Esophagus squamous epithelium (tissue), 5 donors: ENCODE data around the gene REPS2. TPM values are rescaled to one million over a fixed set of nuclear protein-coding genes. Genes with fewer than 3 reads are reported as not detected.

ENCODE experiments used
- DNase-seq: peaks from one replicate; lab custom pipeline; 2025; lab: John Stamatoyannopoulos, UW
- H3K27ac ChIP-seq, 4 donors: fragments of 200-600 bp; sonication (generic); one replicate each; pipeline ENCODE4 v1.5.1; 2016 to 2019; ENCODE audit warnings: mild to moderate bottlenecking in 1 of 4
- H3K27me3 ChIP-seq, 4 donors: fragments of 200-600 bp; sonication (generic); 1 replicate in 3 of 4; 2 replicates in 1 of 4; pipeline versions ENCODE4 v1.5.1 to v1.6.0; 2017 to 2021; ENCODE audit warnings: antibody characterized with exemption in 1 of 4
- H3K36me3 ChIP-seq, 3 donors: fragments of 200-600 bp; sonication (generic); one replicate each; pipeline ENCODE4 v1.5.1; 2016 to 2019
- H3K4me1 ChIP-seq, 3 donors: fragments of 200-600 bp; sonication (generic); one replicate each; pipeline ENCODE4 v1.5.1; 2017 to 2019
- H3K4me3 ChIP-seq, 4 donors: fragments of 200-600 bp; sonication (generic); 1 replicate in 3 of 4; 2 replicates in 1 of 4; pipeline ENCODE4 v1.5.1; 2016 to 2019; ENCODE audit warnings: mild to moderate bottlenecking in 2 of 4, moderate library complexity in 1 of 4
- H3K9me3 ChIP-seq, 3 donors: fragments of 200-600 bp; sonication (generic); one replicate each; pipeline ENCODE4 v1.5.1; 2016 to 2019
- CTCF ChIP-seq, 6 experiments: fragments of 450-650 bp in 4 of 6; fragments of 200-600 bp in 2 of 6; sonication (generic) in 2 of 6; IDR thresholded peaks; one replicate each; pipeline ENCODE4 v1.5.1; 2016 to 2019; ENCODE audit warnings: antibody characterized with exemption in 6 of 6, mild to moderate bottlenecking in 4 of 6, moderate library complexity in 4 of 6
- POLR2A ChIP-seq, 4 donors: fragments of 450-650 bp; IDR thresholded peaks; one replicate each; pipeline ENCODE4 v1.6.1; 2017; ENCODE audit warnings: antibody characterized with exemption in 4 of 4, mild to moderate bottlenecking in 4 of 4, moderate library complexity in 3 of 4
- WGBS, 2 donors: methylation state at CpG; one replicate each; pipeline ENCODE4 v1.1.5; 2018; 5-methylcytosine and 5-hydroxymethylcytosine counted together
- intact Hi-C: fragments of 100-400 bp; cut with DNase I; formaldehyde crosslinking; loops from one replicate; pipeline ENCODE4 v1.15.0; 2022
- total RNA-seq, 4 donors: library from RNA; depleted of rRNA; stranded (reverse); fragments of >200 nt; gene quantifications; one replicate each; pipeline ENCODE4 v1.1.0, GENCODE V29; 2016
- donor health status: DM: yes; HTN: yes; CAD: no.

Gene REPS2
- total RNA-seq = 10 to 100 TPM in 1 of 4 donors, 1 to 10 TPM in 1, under 1 TPM in 2; 0.97 to 12.8 (median 3.0) TPM

DNA sequence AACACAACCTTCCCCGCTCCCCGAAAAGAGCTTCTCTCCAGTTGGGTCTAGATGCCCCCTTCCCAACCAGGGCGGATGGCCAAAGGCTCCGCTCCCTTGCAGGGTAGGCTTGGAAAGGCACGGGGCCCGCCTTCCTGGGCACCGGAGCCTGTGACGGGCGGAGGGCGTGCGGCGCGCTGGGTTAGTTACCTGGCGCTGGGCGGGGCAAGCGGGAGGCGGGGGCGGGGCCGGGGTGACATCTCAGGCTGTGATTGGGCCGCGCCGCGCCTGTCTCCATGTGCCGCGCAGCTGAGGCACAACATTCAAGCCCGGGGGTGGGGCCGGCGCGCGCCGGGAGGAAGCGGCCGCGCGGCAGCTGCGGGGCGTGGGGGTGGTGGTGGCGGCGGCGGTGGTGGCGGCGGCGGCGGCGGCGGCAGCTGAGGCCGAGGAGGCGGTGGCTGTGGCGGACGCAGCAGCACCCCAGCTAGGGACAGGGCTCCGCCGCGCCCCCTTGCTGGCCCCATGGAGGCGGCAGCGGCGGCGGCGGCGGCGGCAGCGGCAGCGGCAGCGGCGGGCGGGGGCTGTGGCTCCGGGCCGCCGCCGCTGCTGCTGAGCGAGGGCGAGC is at the start of gene REPS2:
Gene REPS2 (plus strand): TSS at position 298 of the 604 bp plus-strand sequence. CDS start 204 bp downstream, at position 502.
- intact Hi-C loops = no loop called here
- WGBS, 2 donors = 60% methylated on average over 1 of the region's 71 CpGs; no CpG with 5 or more reads in 1 of the 2 donors
- H3K4me1 ChIP-seq = peaks cover 0 to 12% (median 0%) of the 10 kb centered on the region in 3 donors
- peak within 1 kb of the TSS in 3 of 4 donors; percentile 52 to 70 (median 66) for H3K27ac ChIP-seq
- H3K36me3 ChIP-seq = no peaks in the 10 kb centered on the region
- H3K27me3 ChIP-seq = no peaks in the 10 kb centered on the region
- no peak for TF ChIP-seq POLR2A (IDR thresholded peaks at IDR 0.05)
- TF ChIP-seq CTCF (IDR thresholded peaks at IDR 0.05) = no peak
- no peaks in the 10 kb centered on the region for H3K9me3 ChIP-seq
- peak; percentile 32 for DNase-seq
- peak within 1 kb of the TSS; percentile 49 to 76 (median 58) for H3K4me3 ChIP-seq

DNA sequence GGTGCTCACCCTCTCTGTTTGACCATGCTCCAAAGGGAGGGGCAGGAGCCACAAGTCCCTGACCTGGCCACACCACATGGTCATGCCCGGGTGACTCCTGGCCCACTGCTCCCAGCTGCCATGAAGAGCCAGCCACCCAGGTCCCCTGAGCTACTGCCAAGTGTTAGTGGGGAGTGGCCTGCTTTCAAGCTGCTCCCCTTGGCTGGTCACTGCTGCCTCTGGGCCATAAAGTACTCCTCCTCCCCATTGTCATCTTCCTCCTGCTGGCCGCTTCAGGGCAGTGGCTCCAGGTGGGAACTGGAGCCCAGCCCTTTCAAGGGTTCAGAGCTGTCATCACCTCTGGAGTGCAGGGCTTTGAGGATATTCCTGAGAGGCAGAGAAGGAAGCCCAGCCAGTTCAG is 49.0 kb upstream of the REPS2 start:
- no peak for DNase-seq
- intact Hi-C loops = no loop called here
- whole genome bisulfite sequencing, 2 donors = no CpG with 5 or more reads among the region's 2 CpGs
- no peaks in the 10 kb centered on the region for H3K9me3 ChIP-seq
- no peak overlapping the region for H3K27ac ChIP-seq
- H3K4me3 ChIP-seq = no peak overlapping the region
- H3K36me3 ChIP-seq = no peaks in the 10 kb centered on the region
- peaks cover 0 to 3% (median 0%) of the 10 kb centered on the region in 3 donors for H3K4me1 ChIP-seq
- TF ChIP-seq CTCF (IDR thresholded peaks at IDR 0.05) = no peak
- TF ChIP-seq POLR2A (IDR thresholded peaks at IDR 0.05) = no peak
- H3K27me3 ChIP-seq = no peaks in the 10 kb centered on the region

DNA sequence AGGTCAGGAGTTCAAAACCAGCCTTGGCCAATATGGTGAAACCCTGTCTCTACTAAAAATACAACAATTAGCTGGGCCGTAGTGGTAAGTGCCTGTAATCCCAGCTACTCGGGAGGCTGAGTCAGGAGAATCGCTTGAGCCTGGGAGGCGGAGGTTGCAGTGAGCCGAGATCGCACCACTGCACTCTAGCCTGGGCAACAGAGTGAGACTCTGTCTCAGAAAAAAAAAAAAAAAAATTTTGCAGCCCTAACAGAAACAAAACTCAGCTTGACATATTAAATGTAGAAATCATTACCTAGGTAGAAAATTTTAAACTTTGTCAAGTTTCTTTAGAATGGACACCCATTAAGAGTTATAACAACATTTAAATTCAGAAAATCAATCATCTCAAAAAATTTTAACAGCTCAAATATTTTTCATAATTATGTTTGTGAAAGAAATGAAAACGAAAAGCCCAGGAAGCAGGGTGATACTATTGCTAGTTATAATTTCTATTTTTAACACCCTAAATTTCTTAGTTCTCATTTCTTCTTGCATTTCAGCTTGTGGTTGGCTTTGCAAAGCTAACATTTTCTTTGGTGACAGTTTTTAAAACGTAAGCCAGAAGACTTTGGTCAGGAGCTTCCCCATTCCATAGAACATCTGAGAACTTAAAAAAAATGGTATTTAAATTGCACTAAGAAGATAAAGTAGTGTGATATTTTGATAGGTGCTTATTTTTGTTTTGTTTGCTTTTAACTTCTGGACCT is 43.0 kb upstream of the REPS2 start:
- Histone ChIP-seq H3K4me3 (no peak overlapping the region), H3K4me1 (no peaks in the 10 kb centered on the region), H3K27me3 (no peaks in the 10 kb centered on the region), H3K27ac (no peak overlapping the region), H3K36me3 (no peaks in the 10 kb centered on the region), H3K9me3 (no peaks in the 10 kb centered on the region)
- 60 to 69% methylated on average over 3 to 7 of the region's 8 CpGs for WGBS, 2 donors
- no peak for TF ChIP-seq CTCF (IDR thresholded peaks at IDR 0.05)
- no peak for TF ChIP-seq POLR2A (IDR thresholded peaks at IDR 0.05)
- DNase-seq = no peak
- intact Hi-C loops = no loop called here

- WGBS, 2 donors = 56 to 67% methylated on average over 1 of the region's 1 CpG
- no peaks in the 10 kb centered on the region for H3K9me3 ChIP-seq
- no peak overlapping the region for H3K27ac ChIP-seq
- intact Hi-C loops = no loop called here
- TF ChIP-seq CTCF (IDR thresholded peaks at IDR 0.05) = no peak
- no peak for TF ChIP-seq POLR2A (IDR thresholded peaks at IDR 0.05)
- no peaks in the 10 kb centered on the region for H3K27me3 ChIP-seq
- H3K4me3 ChIP-seq = no peak overlapping the region
- DNase-seq = no peak
- no peaks in the 10 kb centered on the region for H3K4me1 ChIP-seq
- no peaks in the 10 kb centered on the region for H3K36me3 ChIP-seq
Observed at GRCh38 chrX:16910376-16910775, 36.1 kb upstream of the REPS2 start.

GRCh38 chrX:16914058-16914457 is 32.4 kb upstream of the REPS2 start:
- Histone ChIP-seq H3K27me3 (no peaks in the 10 kb centered on the region), H3K27ac (no peak overlapping the region), H3K36me3 (no peaks in the 10 kb centered on the region), H3K4me1 (no peaks in the 10 kb centered on the region), H3K4me3 (no peak overlapping the region), H3K9me3 (no peaks in the 10 kb centered on the region)
- no peak for DNase-seq
- intact Hi-C loops = no loop called here
- TF ChIP-seq CTCF (IDR thresholded peaks at IDR 0.05) = no peak
- TF ChIP-seq POLR2A (IDR thresholded peaks at IDR 0.05) = no peak
- 73 to 84% methylated on average over 3 of the region's 3 CpGs for WGBS, 2 donors
